ENCODE results near the gene LUZP1. TPM values are rescaled to one million over a fixed set of nuclear protein-coding genes. Genes with fewer than 3 reads are reported as not detected.

LUZP1 gene
- total and polyA plus RNA-seq, 9 donors: 6.8 to 30.7 (median 23.2) TPM

- Histone ChIP-seq H3K9me3 (no peaks in the 10 kb centered on the region), H3K36me3 (no peaks in the 10 kb centered on the region), H3K27me3 (peaks cover 9% of the 10 kb centered on the region), H3K4me3 (no peak overlapping the region), H3K27ac (no peak overlapping the region), H3K4me1 (ENCODE audit: insufficient read depth) (no peaks in the 10 kb centered on the region)
- intact Hi-C loops (cut with DNase I): no loop called here
- 80 to 88% (median 84%) methylated on average over 3 of the region's 3 CpGs for WGBS, 3 donors
- DNase-seq: no peak
- no peak for TF ChIP-seq POLR2A (IDR thresholded peaks at IDR 0.05)
- TF ChIP-seq CTCF (IDR thresholded peaks at IDR 0.05): no peak
- no peak for TF ChIP-seq EP300 (IDR thresholded peaks at IDR 0.05)
Measured at GRCh38 chr1:23215291-23215690, 46.6 kb upstream of the LUZP1 start.

GRCh38 chr1:23214640-23215039, 46.0 kb upstream of the LUZP1 start:
- H3K27me3 ChIP-seq: peaks cover 9% of the 10 kb centered on the region
- no peaks in the 10 kb centered on the region for H3K4me1 ChIP-seq (ENCODE audit: insufficient read depth)
- 89 to 93% (median 90%) methylated on average over 4 of the region's 4 CpGs for whole genome bisulfite sequencing, 3 donors
- no peaks in the 10 kb centered on the region for H3K9me3 ChIP-seq
- intact Hi-C loops (cut with DNase I): no loop called here
- no peaks in the 10 kb centered on the region for H3K36me3 ChIP-seq
- no peak for DNase-seq
- H3K4me3 ChIP-seq: no peak overlapping the region
- H3K27ac ChIP-seq: no peak overlapping the region
- TF ChIP-seq EP300 (IDR thresholded peaks at IDR 0.05) (no peak), CTCF (IDR thresholded peaks at IDR 0.05) (no peak), POLR2A (IDR thresholded peaks at IDR 0.05) (no peak)

GRCh38 chr1:23211955-23212354, 43.3 kb upstream of the LUZP1 start:
- WGBS, 3 donors: 47 to 53% (median 51%) methylated on average over 4 of the region's 4 CpGs
- DNase-seq: no peak
- no peak overlapping the region for H3K27ac ChIP-seq
- H3K4me3 ChIP-seq: no peak overlapping the region
- no peaks in the 10 kb centered on the region for H3K9me3 ChIP-seq
- no peaks in the 10 kb centered on the region for H3K36me3 ChIP-seq
- no peaks in the 10 kb centered on the region for H3K4me1 ChIP-seq (ENCODE audit: insufficient read depth)
- intact Hi-C loops (cut with DNase I): no loop called here
- H3K27me3 ChIP-seq: peaks cover 6% of the 10 kb centered on the region
- TF ChIP-seq POLR2A (IDR thresholded peaks at IDR 0.05) (no peak), EP300 (IDR thresholded peaks at IDR 0.05) (no peak), CTCF (IDR thresholded peaks at IDR 0.05) (no peak)

GRCh38 chr1:23210963-23211362, 42.3 kb upstream of the LUZP1 start:
- TF ChIP-seq EP300 (IDR thresholded peaks at IDR 0.05) (no peak), POLR2A (IDR thresholded peaks at IDR 0.05) (no peak), CTCF (IDR thresholded peaks at IDR 0.05) (no peak)
- Histone ChIP-seq H3K9me3 (no peaks in the 10 kb centered on the region), H3K36me3 (no peaks in the 10 kb centered on the region), H3K4me3 (no peak overlapping the region), H3K27me3 (no peaks in the 10 kb centered on the region), H3K27ac (no peak overlapping the region), H3K4me1 (ENCODE audit: insufficient read depth) (no peaks in the 10 kb centered on the region)
- no peak for DNase-seq
- intact Hi-C loops (cut with DNase I): no loop called here
- WGBS, 3 donors: 59 to 71% (median 62%) methylated on average over 2 of the region's 2 CpGs

Data from ovary (tissue), 9 donors.